WTC11 (cell line): ENCODE results near the gene ACAA1.

ENCODE experiments used
- FOXP1 ChIP-seq: sonication (generic); formaldehyde crosslinking; IDR thresholded peaks from 2 replicates; pipeline ENCODE4 v1.8.0; 2022; ENCODE audit warnings: missing genetic modification reagents, mild to moderate bottlenecking, moderate library complexity, borderline replicate concordance
- NFE2L1 ChIP-seq: sonication (generic); formaldehyde crosslinking; IDR thresholded peaks from 2 replicates; pipeline ENCODE4 v1.8.1; 2023; ENCODE audit warnings: missing genetic modification reagents
- ZBTB21 ChIP-seq: sonication (generic); formaldehyde crosslinking; IDR thresholded peaks from 2 replicates; pipeline ENCODE4 v1.8.1; 2023; ENCODE audit warnings: mild to moderate bottlenecking, missing genetic modification reagents, borderline replicate concordance
- ZNF396 ChIP-seq: fragments of 250-450 bp; sonication (Bioruptor Pico); IDR thresholded peaks from 2 replicates; pipeline ENCODE4 v1.8.0; 2021; ENCODE audit warnings: mild to moderate bottlenecking, moderate library complexity, borderline replicate concordance
- TF ChIP-seq, protein P1 (sequence below): fragments of 200-600 bp; IDR thresholded peaks from 2 replicates; pipeline ENCODE4 v1.8.0; 2022; ENCODE audit warnings: antibody characterized with exemption
- TF ChIP-seq, protein P2 (sequence below): sonication (generic); formaldehyde crosslinking; IDR thresholded peaks from 2 replicates; pipeline ENCODE4 v1.8.1; 2022; ENCODE audit warnings: low read depth, mild to moderate bottlenecking, moderate library complexity, missing genetic modification reagents, borderline replicate concordance
- TF ChIP-seq, protein P3 (sequence below): fragments of 250-450 bp; sonication (Bioruptor Pico); IDR thresholded peaks from 2 replicates; pipeline ENCODE4 v1.9.0; 2021; ENCODE audit warnings: mild to moderate bottlenecking
- TF ChIP-seq, protein P4 (sequence below): fragments of 250-450 bp; sonication (Bioruptor Pico); IDR thresholded peaks from 2 replicates; pipeline ENCODE4 v1.8.0; 2021; ENCODE audit warnings: mild to moderate bottlenecking
- TF ChIP-seq, protein P5 (sequence below): sonication (generic); formaldehyde crosslinking; IDR thresholded peaks from 2 replicates; pipeline ENCODE4 v1.8.0; 2023; ENCODE audit warnings: mild to moderate bottlenecking, missing genetic modification reagents
- TF ChIP-seq, protein P6 (sequence below): sonication (generic); formaldehyde crosslinking; IDR thresholded peaks from 2 replicates; pipeline ENCODE4 v1.8.1; 2023; ENCODE audit warnings: mild to moderate bottlenecking, moderate library complexity, missing genetic modification reagents

DNA sequence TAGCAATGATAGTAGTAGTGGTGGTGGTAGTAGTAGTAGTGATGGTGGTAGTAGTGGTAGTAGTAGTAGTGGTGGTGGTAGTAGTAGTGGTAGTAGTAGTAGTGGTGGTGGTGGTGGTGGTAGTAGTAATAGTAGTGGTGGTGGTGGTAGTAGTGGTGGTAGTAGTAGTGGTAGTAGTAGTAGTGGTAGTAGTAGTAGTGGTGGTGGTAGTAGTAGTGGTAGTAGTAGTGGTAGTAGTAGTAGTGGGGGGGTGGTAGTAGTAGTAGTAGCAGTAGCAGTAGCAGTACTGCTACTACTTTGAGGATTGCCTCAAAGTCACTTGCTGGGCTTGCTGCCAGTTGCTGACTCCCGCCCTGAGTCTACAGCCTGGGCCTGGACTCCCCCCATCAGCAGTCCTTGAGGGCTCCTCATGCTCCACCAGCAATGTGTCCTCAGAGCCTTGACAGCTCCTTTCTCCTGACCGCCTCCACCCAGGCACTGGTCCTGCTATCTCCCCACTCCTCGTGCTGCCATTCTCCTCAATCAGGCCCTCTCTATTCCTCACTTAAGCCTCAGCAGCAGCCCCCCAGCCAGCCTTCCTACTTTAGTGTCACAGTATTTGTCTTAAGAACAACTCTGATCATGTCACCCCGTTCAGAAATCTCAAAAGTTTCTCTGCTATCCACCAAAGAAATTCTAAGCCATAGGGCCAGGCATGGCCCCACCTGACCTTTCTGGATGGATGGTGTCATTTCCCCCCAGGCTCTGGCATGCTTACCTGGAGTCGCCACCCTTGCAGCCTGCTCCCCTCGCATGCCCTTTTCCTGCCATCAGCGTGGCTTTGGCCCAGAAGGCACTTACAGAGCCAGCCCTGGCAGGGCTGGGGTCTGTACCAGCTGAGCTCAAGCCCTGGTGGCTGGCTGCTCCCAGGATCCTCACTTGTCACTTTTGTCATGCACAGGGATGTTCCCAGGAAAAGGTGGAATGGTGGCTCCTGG lies 52.3 kb downstream of the ACAA1 start:
- TF ChIP-seq NFE2L1 (CRISPR knock-in tag): no peak
- TF ChIP-seq, protein P1, sequence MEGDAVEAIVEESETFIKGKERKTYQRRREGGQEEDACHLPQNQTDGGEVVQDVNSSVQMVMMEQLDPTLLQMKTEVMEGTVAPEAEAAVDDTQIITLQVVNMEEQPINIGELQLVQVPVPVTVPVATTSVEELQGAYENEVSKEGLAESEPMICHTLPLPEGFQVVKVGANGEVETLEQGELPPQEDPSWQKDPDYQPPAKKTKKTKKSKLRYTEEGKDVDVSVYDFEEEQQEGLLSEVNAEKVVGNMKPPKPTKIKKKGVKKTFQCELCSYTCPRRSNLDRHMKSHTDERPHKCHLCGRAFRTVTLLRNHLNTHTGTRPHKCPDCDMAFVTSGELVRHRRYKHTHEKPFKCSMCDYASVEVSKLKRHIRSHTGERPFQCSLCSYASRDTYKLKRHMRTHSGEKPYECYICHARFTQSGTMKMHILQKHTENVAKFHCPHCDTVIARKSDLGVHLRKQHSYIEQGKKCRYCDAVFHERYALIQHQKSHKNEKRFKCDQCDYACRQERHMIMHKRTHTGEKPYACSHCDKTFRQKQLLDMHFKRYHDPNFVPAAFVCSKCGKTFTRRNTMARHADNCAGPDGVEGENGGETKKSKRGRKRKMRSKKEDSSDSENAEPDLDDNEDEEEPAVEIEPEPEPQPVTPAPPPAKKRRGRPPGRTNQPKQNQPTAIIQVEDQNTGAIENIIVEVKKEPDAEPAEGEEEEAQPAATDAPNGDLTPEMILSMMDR: no peak
- TF ChIP-seq, protein P2, sequence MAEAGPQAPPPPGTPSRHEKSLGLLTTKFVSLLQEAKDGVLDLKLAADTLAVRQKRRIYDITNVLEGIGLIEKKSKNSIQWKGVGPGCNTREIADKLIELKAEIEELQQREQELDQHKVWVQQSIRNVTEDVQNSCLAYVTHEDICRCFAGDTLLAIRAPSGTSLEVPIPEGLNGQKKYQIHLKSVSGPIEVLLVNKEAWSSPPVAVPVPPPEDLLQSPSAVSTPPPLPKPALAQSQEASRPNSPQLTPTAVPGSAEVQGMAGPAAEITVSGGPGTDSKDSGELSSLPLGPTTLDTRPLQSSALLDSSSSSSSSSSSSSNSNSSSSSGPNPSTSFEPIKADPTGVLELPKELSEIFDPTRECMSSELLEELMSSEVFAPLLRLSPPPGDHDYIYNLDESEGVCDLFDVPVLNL (CRISPR knock-in tag): no peak
- TF ChIP-seq, protein P3, sequence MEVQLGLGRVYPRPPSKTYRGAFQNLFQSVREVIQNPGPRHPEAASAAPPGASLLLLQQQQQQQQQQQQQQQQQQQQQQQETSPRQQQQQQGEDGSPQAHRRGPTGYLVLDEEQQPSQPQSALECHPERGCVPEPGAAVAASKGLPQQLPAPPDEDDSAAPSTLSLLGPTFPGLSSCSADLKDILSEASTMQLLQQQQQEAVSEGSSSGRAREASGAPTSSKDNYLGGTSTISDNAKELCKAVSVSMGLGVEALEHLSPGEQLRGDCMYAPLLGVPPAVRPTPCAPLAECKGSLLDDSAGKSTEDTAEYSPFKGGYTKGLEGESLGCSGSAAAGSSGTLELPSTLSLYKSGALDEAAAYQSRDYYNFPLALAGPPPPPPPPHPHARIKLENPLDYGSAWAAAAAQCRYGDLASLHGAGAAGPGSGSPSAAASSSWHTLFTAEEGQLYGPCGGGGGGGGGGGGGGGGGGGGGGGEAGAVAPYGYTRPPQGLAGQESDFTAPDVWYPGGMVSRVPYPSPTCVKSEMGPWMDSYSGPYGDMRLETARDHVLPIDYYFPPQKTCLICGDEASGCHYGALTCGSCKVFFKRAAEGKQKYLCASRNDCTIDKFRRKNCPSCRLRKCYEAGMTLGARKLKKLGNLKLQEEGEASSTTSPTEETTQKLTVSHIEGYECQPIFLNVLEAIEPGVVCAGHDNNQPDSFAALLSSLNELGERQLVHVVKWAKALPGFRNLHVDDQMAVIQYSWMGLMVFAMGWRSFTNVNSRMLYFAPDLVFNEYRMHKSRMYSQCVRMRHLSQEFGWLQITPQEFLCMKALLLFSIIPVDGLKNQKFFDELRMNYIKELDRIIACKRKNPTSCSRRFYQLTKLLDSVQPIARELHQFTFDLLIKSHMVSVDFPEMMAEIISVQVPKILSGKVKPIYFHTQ (CRISPR knock-in tag): no peak
- TF ChIP-seq, protein P4, sequence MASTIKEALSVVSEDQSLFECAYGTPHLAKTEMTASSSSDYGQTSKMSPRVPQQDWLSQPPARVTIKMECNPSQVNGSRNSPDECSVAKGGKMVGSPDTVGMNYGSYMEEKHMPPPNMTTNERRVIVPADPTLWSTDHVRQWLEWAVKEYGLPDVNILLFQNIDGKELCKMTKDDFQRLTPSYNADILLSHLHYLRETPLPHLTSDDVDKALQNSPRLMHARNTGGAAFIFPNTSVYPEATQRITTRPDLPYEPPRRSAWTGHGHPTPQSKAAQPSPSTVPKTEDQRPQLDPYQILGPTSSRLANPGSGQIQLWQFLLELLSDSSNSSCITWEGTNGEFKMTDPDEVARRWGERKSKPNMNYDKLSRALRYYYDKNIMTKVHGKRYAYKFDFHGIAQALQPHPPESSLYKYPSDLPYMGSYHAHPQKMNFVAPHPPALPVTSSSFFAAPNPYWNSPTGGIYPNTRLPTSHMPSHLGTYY: no peak
- TF ChIP-seq, protein P5, sequence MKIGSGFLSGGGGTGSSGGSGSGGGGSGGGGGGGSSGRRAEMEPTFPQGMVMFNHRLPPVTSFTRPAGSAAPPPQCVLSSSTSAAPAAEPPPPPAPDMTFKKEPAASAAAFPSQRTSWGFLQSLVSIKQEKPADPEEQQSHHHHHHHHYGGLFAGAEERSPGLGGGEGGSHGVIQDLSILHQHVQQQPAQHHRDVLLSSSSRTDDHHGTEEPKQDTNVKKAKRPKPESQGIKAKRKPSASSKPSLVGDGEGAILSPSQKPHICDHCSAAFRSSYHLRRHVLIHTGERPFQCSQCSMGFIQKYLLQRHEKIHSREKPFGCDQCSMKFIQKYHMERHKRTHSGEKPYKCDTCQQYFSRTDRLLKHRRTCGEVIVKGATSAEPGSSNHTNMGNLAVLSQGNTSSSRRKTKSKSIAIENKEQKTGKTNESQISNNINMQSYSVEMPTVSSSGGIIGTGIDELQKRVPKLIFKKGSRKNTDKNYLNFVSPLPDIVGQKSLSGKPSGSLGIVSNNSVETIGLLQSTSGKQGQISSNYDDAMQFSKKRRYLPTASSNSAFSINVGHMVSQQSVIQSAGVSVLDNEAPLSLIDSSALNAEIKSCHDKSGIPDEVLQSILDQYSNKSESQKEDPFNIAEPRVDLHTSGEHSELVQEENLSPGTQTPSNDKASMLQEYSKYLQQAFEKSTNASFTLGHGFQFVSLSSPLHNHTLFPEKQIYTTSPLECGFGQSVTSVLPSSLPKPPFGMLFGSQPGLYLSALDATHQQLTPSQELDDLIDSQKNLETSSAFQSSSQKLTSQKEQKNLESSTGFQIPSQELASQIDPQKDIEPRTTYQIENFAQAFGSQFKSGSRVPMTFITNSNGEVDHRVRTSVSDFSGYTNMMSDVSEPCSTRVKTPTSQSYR: no peak
- TF ChIP-seq, protein P6, sequence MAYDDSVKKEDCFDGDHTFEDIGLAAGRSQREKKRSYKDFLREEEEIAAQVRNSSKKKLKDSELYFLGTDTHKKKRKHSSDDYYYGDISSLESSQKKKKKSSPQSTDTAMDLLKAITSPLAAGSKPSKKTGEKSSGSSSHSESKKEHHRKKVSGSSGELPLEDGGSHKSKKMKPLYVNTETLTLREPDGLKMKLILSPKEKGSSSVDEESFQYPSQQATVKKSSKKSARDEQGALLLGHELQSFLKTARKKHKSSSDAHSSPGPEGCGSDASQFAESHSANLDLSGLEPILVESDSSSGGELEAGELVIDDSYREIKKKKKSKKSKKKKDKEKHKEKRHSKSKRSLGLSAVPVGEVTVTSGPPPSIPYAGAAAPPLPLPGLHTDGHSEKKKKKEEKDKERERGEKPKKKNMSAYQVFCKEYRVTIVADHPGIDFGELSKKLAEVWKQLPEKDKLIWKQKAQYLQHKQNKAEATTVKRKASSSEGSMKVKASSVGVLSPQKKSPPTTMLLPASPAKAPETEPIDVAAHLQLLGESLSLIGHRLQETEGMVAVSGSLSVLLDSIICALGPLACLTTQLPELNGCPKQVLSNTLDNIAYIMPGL: no peak
- no peak for TF ChIP-seq ZBTB21
- no peak for TF ChIP-seq FOXP1 (CRISPR knock-in tag)
- TF ChIP-seq ZNF396 (CRISPR knock-in tag): no peak
